Measurements from ENCODE around the gene MT1A.

GRCh38 chr16:56682703-56683397, 44.4 kb downstream of the MT1A start:
- TF ChIP-seq CTCF (IDR thresholded peaks at IDR 0.05; ENCODE audit: low read length) (no peak), EZH2phosphoT487 (IDR thresholded peaks at IDR 0.05; ENCODE audit: low read length) (no peak)

Data from MM.1S (cell line).